Common myeloid progenitor, CD34-positive (primary cell): ENCODE results near the gene DIS3L2.
A peak's percentile ranks its signal among the peaks of the same experiment; 100 is the strongest.

Experiments
- CTCF ChIA-PET: fragments of 350-600 bp; sonication (Branson Sonifier 250); formaldehyde crosslinking; loops from one replicate; lab custom pipeline; 2021; ENCODE audit warnings: antibody characterized with exemption; lab: Charles Lee
- POLR2A ChIA-PET: fragments of 350-600 bp; sonication (Branson Sonifier 250); formaldehyde crosslinking; loops from one replicate; lab custom pipeline; 2021; ENCODE audit warnings: antibody characterized with exemption; lab: Charles Lee
- DNase-seq, 3 donors: peaks; one replicate each; pipeline versions ENCODE4 v3.0.0 to v3.0.0-alpha.2; 2013
- H3K27ac ChIP-seq, 2 experiments: 1 replicate in 1 of 2; 2 replicates in 1 of 2; pipeline ENCODE4 v1.7.0; 2013; ENCODE audit warnings: inconsistent platforms in 2 of 2, low read length in 2 of 2, mild to moderate bottlenecking in 2 of 2, low read depth in 1 of 2, moderate library complexity in 1 of 2; ENCODE audit not compliant: severe bottlenecking in 2 of 2, insufficient read depth in 1 of 2, poor library complexity in 1 of 2
- H3K27me3 ChIP-seq, 5 experiments: replicated peaks in 2 of 5; 1 replicate in 3 of 5; 2 replicates in 2 of 5; pipeline versions ENCODE4 v1.6.1 to v1.7.0; 2013; ENCODE audit warnings: low read length in 4 of 5, mild to moderate bottlenecking in 2 of 5, moderate library complexity in 2 of 5, inconsistent platforms in 1 of 5; ENCODE audit not compliant: insufficient read depth in 5 of 5, control insufficient read depth in 4 of 5
- H3K36me3 ChIP-seq, 4 experiments: 1 replicate in 2 of 4; 2 replicates in 2 of 4; pipeline versions ENCODE4 v1.6.1 to v1.7.0; 2013; ENCODE audit warnings: low read length in 3 of 4, control low read depth in 1 of 4, mild to moderate bottlenecking in 1 of 4; ENCODE audit not compliant: control insufficient read depth in 4 of 4, insufficient read depth in 4 of 4
- H3K4me1 ChIP-seq, 4 experiments: 1 replicate in 3 of 4; 2 replicates in 1 of 4; pipeline versions ENCODE4 v1.6.1 to v1.7.1; 2013; ENCODE audit warnings: low read length in 3 of 4, mild to moderate bottlenecking in 3 of 4, control low read depth in 1 of 4, inconsistent platforms in 1 of 4, moderate library complexity in 1 of 4; ENCODE audit not compliant: control insufficient read depth in 4 of 4, insufficient read depth in 4 of 4; ENCODE audit errors: control extremely low read depth in 1 of 4
- H3K4me3 ChIP-seq, 7 experiments: 1 replicate in 4 of 7; 2 replicates in 3 of 7; pipeline versions ENCODE4 v1.5.1 to v1.7.0; 2013; ENCODE audit warnings: mild to moderate bottlenecking in 7 of 7, low read length in 6 of 7, moderate library complexity in 6 of 7, inconsistent platforms in 2 of 7, low read depth in 2 of 7, control low read depth in 1 of 7; ENCODE audit not compliant: insufficient read depth in 4 of 7, control insufficient read depth in 1 of 7; ENCODE audit errors: extremely low read depth in 1 of 7
- H3K9me3 ChIP-seq, 5 experiments: 1 replicate in 4 of 5; 2 replicates in 1 of 5; pipeline versions ENCODE4 v1.6.1 to v1.7.1; 2013; ENCODE audit warnings: low read length in 4 of 5, mild to moderate bottlenecking in 2 of 5, inconsistent platforms in 1 of 5, low read depth in 1 of 5, moderate library complexity in 1 of 5; ENCODE audit not compliant: control insufficient read depth in 4 of 5, insufficient read depth in 2 of 5; ENCODE audit errors: control extremely low read depth in 1 of 5
- WGBS: methylation state at CpG from one replicate; pipeline ENCODE4 v1.1.5; 2013; ENCODE audit not compliant: insufficient coverage; 5-methylcytosine and 5-hydroxymethylcytosine counted together

DIS3L2 gene

DNA sequence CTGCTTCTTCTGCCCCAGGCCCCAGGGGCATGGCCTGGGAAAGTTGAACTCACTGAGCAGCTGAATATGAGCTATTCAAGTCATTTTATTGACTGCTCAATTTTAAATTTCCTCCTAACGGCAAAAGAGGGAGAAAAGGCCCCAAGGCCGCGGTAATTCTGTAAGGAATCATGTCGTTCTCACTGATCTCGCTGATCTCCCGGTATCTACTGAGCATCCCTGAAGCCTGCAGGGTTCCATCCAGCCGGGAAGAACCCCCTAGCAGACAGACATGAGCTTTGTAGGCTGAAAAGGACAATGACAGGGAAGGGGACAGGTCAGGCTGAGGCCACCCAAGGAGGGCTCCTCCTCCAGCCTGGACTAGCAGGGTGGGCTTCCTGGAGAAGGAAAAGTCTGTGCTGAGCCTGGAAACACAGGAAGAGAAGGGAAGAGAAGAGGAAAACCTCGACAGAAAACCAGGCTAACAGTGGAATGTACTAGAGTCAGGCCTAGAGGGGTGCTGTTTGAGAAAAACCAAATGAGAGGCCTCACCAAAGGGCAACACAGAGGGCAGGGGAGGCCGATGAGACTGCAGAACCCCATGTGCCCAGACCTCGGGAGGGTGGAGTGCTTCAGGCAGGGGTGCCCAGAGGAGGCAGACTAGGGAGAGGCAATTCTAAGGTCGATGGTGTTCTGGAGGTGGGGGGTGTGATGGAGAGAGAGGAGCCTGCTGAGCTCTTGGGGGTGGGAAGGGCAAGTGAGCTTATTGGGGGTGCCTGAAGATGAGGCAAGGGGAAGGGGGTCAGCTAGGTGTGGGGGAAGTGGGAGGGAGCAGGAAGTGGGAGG is 32.4 kb upstream of the DIS3L2 start:
- WGBS = 89% methylated on average over 11 of the region's 11 CpGs
- ChIA-PET CTCF (interaction anchor here (0.6 to 10.0 kb wide), 7 partner anchors 9 to 596 kb away, joined by 3 to 75 read pairs (median 4); no protein-coding TSS in a partner anchor), POLR2A (no interaction called here)
- Histone ChIP-seq H3K36me3 (no peaks in the 10 kb centered on the region), H3K27me3 (peaks cover 0 to 50% (median 14%) of the 10 kb centered on the region in 5 experiments), H3K27ac (no peak overlapping the region), H3K9me3 (no peaks in the 10 kb centered on the region), H3K4me1 (peaks cover 0 to 34% (median 29%) of the 10 kb centered on the region in 4 experiments), H3K4me3 (no peak overlapping the region)
- no peak for DNase-seq

DNA sequence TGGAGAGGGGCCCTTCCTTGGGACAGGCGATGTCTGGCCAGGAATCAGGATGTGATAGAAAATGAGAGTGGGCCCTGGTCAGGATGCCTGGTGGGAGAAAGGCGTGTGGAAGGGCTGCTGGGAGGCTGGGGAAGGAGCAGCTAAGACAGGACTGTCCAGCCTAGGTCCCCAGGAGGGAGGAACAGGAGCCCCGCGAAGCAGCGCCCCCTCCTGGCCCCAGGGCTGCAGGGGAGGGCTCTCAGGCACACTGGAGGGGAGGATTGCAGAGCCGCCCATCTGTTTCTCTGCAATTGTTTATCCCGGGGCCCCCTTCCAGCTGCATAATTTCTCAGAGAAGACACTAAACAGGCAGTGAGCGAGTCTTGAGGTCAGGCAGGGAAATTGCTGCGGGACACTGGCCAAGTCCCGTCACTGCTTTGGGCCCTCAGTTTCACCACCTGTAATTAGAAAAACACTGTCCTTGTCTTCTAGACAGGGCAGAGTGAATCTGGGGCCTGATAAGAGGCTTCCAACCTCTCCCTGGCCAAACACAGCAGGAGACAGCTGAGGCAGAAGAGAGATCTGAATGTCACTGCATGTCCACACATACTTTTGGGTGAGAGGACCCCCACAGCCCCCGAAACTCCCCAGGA is 31.4 kb upstream of the DIS3L2 start:
- H3K4me1 ChIP-seq = peaks cover 0 to 30% (median 25%) of the 10 kb centered on the region in 4 experiments
- DNase-seq = peak in 2 of 3 donors; percentile 28 to 32
- peaks cover 0 to 40% (median 11%) of the 10 kb centered on the region in 5 experiments for H3K27me3 ChIP-seq
- no peaks in the 10 kb centered on the region for H3K9me3 ChIP-seq
- ChIA-PET POLR2A (no interaction called here), CTCF (interaction anchor here (0.8 to 10.0 kb wide), 8 partner anchors 10 to 398 kb away, joined by 3 to 75 read pairs (median 6); no protein-coding TSS in a partner anchor)
- no peaks in the 10 kb centered on the region for H3K36me3 ChIP-seq
- whole genome bisulfite sequencing = 80% methylated on average over 9 of the region's 11 CpGs
- H3K27ac ChIP-seq = no peak overlapping the region
- no peak overlapping the region for H3K4me3 ChIP-seq

DNA sequence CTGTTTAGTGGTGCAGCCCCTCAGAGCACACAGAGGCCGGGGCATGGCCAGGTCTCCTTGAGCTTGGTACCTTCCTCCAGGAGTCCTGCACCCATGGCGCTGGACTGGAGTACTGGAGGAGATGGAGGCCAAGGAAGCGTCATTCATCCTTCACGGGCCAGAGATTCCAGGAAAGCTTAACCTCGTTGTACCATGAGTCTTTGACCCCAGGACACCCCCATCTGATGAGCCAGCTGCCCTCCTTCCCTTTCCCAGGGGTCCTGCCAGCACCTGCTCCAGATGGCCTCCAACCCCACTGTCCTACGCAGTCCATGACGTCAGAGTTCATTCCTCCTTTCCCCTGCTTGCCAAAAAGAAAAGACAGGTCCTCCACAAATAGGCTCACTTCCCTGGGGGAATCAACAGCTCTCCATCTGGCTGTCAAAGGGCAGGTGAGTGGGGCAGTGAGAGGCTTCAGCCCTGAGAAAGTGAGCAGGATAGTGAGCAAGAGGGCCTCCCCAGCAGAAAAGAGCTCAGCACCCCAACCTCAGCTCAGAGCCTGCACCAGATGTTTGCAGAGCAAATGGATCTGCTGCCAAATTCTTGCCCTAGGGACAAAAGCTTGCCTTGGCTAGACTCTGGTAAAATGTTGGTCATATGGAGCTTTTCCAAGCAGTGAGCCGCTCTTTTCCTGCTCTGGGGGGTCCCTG is 30.8 kb upstream of the DIS3L2 start:
- H3K4me1 ChIP-seq = peaks cover 0 to 26% (median 18%) of the 10 kb centered on the region in 4 experiments

DNA sequence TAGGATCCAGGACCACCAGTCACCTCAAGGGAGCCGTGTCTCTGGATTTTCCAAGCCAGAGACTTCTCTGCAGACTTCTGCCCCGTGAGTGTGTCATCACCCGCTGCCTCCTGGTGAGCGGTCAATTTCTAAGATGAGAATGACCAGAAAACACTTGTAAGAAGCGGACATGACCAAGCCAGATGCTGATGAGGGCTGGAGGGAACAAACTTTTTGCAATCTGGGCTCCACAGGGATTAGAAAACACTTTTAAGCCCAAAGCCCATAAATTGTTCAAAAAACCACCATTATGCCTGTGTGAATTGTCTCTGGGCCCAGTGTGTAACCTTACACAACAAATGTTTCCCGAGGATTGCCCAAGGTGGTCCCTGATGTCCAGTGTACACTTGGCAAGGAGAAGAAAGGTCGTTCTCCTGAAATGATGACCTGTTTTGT is 30.0 kb upstream of the DIS3L2 start:
- Histone ChIP-seq H3K27me3 (peaks cover 0 to 27% (median 8%) of the 10 kb centered on the region in 5 experiments), H3K9me3 (no peaks in the 10 kb centered on the region), H3K36me3 (no peaks in the 10 kb centered on the region), H3K4me3 (no peak overlapping the region), H3K4me1 (peaks cover 0 to 18% (median 11%) of the 10 kb centered on the region in 4 experiments), H3K27ac (no peak overlapping the region)
- DNase-seq = no peak
- 96% methylated on average over 7 of the region's 7 CpGs for WGBS
- CTCF ChIA-PET = interaction anchor here (0.8 to 3.1 kb wide), 5 partner anchors 13 to 209 kb away, joined by 3 to 9 read pairs (median 3); no protein-coding TSS in a partner anchor
- POLR2A ChIA-PET = no interaction called here

More for the DNA sequence above, 30.8 kb upstream of the DIS3L2 start:
- ChIA-PET POLR2A (no interaction called here), CTCF (interaction anchor here (0.7 to 3.1 kb wide), 9 partner anchors 10 to 397 kb away, joined by 3 to 9 read pairs (median 3); no protein-coding TSS in a partner anchor)
- Histone ChIP-seq H3K27ac (no peak overlapping the region), H3K9me3 (no peaks in the 10 kb centered on the region), H3K36me3 (no peaks in the 10 kb centered on the region), H3K4me3 (no peak overlapping the region), H3K27me3 (peaks cover 0 to 34% (median 10%) of the 10 kb centered on the region in 5 experiments)
- WGBS = 85% methylated on average over 6 of the region's 8 CpGs
- DNase-seq = no peak

DNA sequence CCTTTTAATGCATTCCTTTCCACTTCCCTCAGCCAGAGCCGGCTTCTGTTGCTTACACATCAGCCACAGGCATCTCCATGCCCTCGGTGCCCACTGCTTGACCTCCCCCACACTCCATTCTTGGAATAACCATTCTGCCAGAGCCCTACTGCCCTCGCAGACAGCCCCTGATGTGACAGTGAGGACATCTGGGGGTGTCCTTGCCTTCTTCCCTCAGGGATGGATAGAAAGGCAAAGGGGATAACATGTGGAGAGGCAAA is 28.9 kb upstream of the DIS3L2 start:
- H3K9me3 ChIP-seq = no peaks in the 10 kb centered on the region
- DNase-seq = no peak
- no peaks in the 10 kb centered on the region for H3K36me3 ChIP-seq
- POLR2A ChIA-PET = no interaction called here
- H3K27ac ChIP-seq = no peak overlapping the region
- CTCF ChIA-PET = interaction anchor here (3.1 kb wide), 1 partner anchor 208 kb away, joined by 9 read pairs; no protein-coding TSS in a partner anchor
- H3K27me3 ChIP-seq = peaks cover 0 to 16% (median 8%) of the 10 kb centered on the region in 5 experiments
- 80% methylated on average over 2 of the region's 3 CpGs for WGBS
- H3K4me3 ChIP-seq = no peak overlapping the region
- H3K4me1 ChIP-seq = peaks cover 0 to 7% (median 0%) of the 10 kb centered on the region in 4 experiments

DNA sequence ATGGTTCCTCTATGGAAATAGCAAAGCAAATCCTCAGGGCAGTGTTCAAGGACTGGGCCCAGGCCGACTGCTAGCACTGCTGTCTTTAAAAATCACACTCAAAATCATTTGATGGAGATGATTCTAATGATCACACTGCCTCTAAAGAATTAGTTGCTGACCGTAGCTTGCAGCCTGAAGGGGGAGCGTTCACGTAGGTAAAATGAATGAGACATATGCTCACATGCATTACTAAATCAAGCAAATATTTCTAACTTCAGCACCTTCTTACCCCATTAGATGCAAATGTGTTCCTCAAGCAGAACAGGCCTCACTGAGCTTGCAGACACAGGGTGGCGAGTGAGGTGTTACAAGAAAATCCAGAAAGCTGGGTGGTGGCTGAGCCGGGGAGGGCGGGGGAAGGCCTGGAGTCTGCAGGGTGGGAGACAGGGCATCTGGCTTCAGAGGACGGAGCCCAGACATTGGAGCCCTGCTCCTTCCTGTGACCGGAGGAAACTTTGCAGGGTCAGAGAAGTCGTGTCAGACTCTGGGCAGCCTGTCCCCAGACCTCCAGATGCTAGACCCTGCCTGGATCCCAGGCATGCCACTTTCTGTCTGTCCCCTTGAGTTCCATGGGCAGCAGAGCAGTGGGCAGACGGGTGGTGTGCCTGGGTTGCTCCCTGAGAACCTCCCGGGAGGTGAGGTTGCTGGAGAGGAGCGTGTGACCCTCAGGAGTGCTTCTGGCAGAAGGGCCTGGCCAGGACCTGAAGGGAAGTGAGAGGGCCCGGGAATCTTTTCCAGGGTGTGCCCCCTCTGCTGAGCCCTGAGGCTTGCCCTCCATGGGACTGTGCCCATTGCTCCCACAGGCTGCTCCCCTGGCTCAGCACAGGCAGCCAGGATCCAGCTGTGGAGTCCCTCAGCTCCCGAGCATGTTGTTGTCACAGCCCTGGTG is 28.3 kb upstream of the DIS3L2 start:
- H3K4me3 ChIP-seq = no peak overlapping the region
- H3K27ac ChIP-seq = no peak overlapping the region
- H3K4me1 ChIP-seq = peaks cover 0 to 7% (median 0%) of the 10 kb centered on the region in 4 experiments
- 92% methylated on average over 13 of the region's 15 CpGs for WGBS
- DNase-seq = no peak
- peaks cover 0 to 10% (median 6%) of the 10 kb centered on the region in 5 experiments for H3K27me3 ChIP-seq
- no peaks in the 10 kb centered on the region for H3K36me3 ChIP-seq
- CTCF ChIA-PET = interaction anchor here (1.0 to 3.1 kb wide), 4 partner anchors 8 to 410 kb away, joined by 3 to 9 read pairs (median 4); no protein-coding TSS in a partner anchor
- no peaks in the 10 kb centered on the region for H3K9me3 ChIP-seq
- POLR2A ChIA-PET = no interaction called here
